ENCODE measurements around the gene TIAM2.
"Not testable (repeated sequence)": the region's sequence is repeated elsewhere in the genome, so short reads cannot be mapped to it uniquely, and the experiment has no call there.

Gene TIAM2

GRCh38 chr6:155207223-155207622 is 212.1 kb downstream of the TIAM2 start:
- no peak for FAIRE-seq

GRCh38 chr6:155212106-155212505 is 217.0 kb downstream of the TIAM2 start:
- no peak for FAIRE-seq

GRCh38 chr6:155212616-155213380 is 217.7 kb downstream of the TIAM2 start:
- FAIRE-seq = no peak

GRCh38 chr6:155213611-155214372 is 218.7 kb downstream of the TIAM2 start:
- no peak for FAIRE-seq

GRCh38 chr6:155215906-155216305 is 220.8 kb downstream of the TIAM2 start:
- no peak for FAIRE-seq

- FAIRE-seq = no peak
These were observed 221.4 kb downstream of the TIAM2 start for GRCh38 chr6:155216312-155217046.

- not testable (repeated sequence) for FAIRE-seq
These were observed 223.6 kb downstream of the TIAM2 start for GRCh38 chr6:155218711-155219110.

GRCh38 chr6:155219299-155219698 is 224.2 kb downstream of the TIAM2 start:
- no peak for FAIRE-seq

- FAIRE-seq = no peak
These were observed 224.8 kb downstream of the TIAM2 start for GRCh38 chr6:155219858-155220301.

GRCh38 chr6:155221086-155221485 is 226.0 kb downstream of the TIAM2 start:
- no peak for FAIRE-seq

GRCh38 chr6:155222506-155222905 is 227.4 kb downstream of the TIAM2 start:
- FAIRE-seq = no peak

- no peak for FAIRE-seq
These were observed 228.7 kb downstream of the TIAM2 start for GRCh38 chr6:155223646-155224451.

GRCh38 chr6:155224618-155225017 is 229.5 kb downstream of the TIAM2 start:
- FAIRE-seq = no peak

GRCh38 chr6:155227046-155227445 is 231.9 kb downstream of the TIAM2 start:
- no peak for FAIRE-seq

GRCh38 chr6:155228546-155229166 is 233.5 kb downstream of the TIAM2 start:
- no peak for FAIRE-seq

- FAIRE-seq = not testable (repeated sequence)
These were observed 235.9 kb downstream of the TIAM2 start for GRCh38 chr6:155230975-155231374.

- no peak for FAIRE-seq
These were observed 237.7 kb downstream of the TIAM2 start for GRCh38 chr6:155232848-155233247.

- FAIRE-seq = no peak
These were observed 239.1 kb downstream of the TIAM2 start for GRCh38 chr6:155234167-155234566.

- no peak for FAIRE-seq
These were observed 239.6 kb downstream of the TIAM2 start for GRCh38 chr6:155234687-155235086.

GRCh38 chr6:155235087-155235486 is 240.0 kb downstream of the TIAM2 start:
- no peak for FAIRE-seq

- FAIRE-seq = no peak
These were observed 242.5 kb downstream of the TIAM2 start for GRCh38 chr6:155237613-155238012.
